Measurements from ENCODE around the gene GNAS-AS1. TPM values are rescaled to one million over a fixed set of nuclear protein-coding genes. Genes with fewer than 3 reads are reported as not detected.

GNAS-AS1 gene
- total and polyA plus RNA-seq, 10 of the 15 experiments (the other 5 are each of a cell fraction or from before 2014, with no cell fraction given) = 0.06 to 2.7 (median 1.2) TPM

- H3K27ac ChIP-seq (ENCODE audit: control insufficient read depth, insufficient read depth) = no peak overlapping the region
- no peak overlapping the region for H3K4me3 ChIP-seq
- ATAC-seq = no peak
- RAD21 ChIA-PET (ENCODE audit: unreplicated experiment) = no interaction called here
- no peak overlapping the region for H2AFZ ChIP-seq (ENCODE audit: control insufficient read depth, low read depth, low read length)
- H4K20me1 ChIP-seq (ENCODE audit: control insufficient read depth, insufficient read depth) = no peaks in the 10 kb centered on the region
- H3K36me3 ChIP-seq (ENCODE audit: control insufficient read depth in 2 of 2, insufficient read depth in 2 of 2, low read length in 1 of 2) = no peaks in the 10 kb centered on the region
- H3K4me2 ChIP-seq (ENCODE audit: control insufficient read depth, insufficient read depth) = no peak overlapping the region
- H3K79me2 ChIP-seq (ENCODE audit: control insufficient read depth, insufficient read depth, low read length) = no peaks in the 10 kb centered on the region
- H3K4me1 ChIP-seq (ENCODE audit: control insufficient read depth, insufficient read depth, low read length) = no peaks in the 10 kb centered on the region
- FAIRE-seq = no peak
- POLR2A ChIA-PET = no interaction called here
- H3K9ac ChIP-seq (ENCODE audit: control insufficient read depth, insufficient read depth, low read length) = no peak overlapping the region
- in situ Hi-C loops (cut with MboI) (no loop called here), intact Hi-C loops (cut with micrococcal nuclease; ENCODE audit: unreplicated experiment) (no loop called here)
- H3K27me3 ChIP-seq (replicated peaks in 1 of 2; ENCODE audit: control insufficient read depth in 2 of 2, insufficient read depth in 2 of 2, low read length in 1 of 2) = peaks cover 0 to 3% of the 10 kb centered on the region in 2 experiments; a peak in 2 of 4 replicates
- DNase-seq (ENCODE audit: low read depth, low spot score) = no peak
- no peaks in the 10 kb centered on the region for H3K9me3 ChIP-seq (replicated peaks; ENCODE audit: control insufficient read depth, insufficient read depth, low read length)
- 84% methylated on average over 11 of the region's 11 CpGs for WGBS (ENCODE audit: insufficient coverage, insufficient replicate concordance, low lambda C conversion rate, missing lambda C conversion rate)
- SMC1A ChIA-PET (ENCODE audit: uncharacterized antibody, unreplicated experiment) = no interaction called here
- no TSS peak for BruUV-seq (replicated peaks)
- TF ChIP-seq SMARCA5 (IDR thresholded peaks at IDR 0.05) (no peak), BMI1 (IDR thresholded peaks at IDR 0.05; ENCODE audit: borderline replicate concordance) (no peak), STAT3 (IDR thresholded peaks at IDR 0.05; ENCODE audit: low read depth, low read length) (no peak), KDM1A (IDR thresholded peaks at IDR 0.05; ENCODE audit: borderline replicate concordance) (no peak), RUNX3 (IDR thresholded peaks at IDR 0.05; ENCODE audit: low read length) (no peak), TAF1 (IDR thresholded peaks at IDR 0.05; ENCODE audit: borderline replicate concordance, low read depth, low read length) (no peak), ASH2L (IDR thresholded peaks at IDR 0.05; ENCODE audit: borderline replicate concordance, low read depth) (no peak), USF2 (IDR thresholded peaks at IDR 0.05; ENCODE audit: borderline replicate concordance, low read depth, low read length) (no peak)
- TF ChIP-seq, protein P1, sequence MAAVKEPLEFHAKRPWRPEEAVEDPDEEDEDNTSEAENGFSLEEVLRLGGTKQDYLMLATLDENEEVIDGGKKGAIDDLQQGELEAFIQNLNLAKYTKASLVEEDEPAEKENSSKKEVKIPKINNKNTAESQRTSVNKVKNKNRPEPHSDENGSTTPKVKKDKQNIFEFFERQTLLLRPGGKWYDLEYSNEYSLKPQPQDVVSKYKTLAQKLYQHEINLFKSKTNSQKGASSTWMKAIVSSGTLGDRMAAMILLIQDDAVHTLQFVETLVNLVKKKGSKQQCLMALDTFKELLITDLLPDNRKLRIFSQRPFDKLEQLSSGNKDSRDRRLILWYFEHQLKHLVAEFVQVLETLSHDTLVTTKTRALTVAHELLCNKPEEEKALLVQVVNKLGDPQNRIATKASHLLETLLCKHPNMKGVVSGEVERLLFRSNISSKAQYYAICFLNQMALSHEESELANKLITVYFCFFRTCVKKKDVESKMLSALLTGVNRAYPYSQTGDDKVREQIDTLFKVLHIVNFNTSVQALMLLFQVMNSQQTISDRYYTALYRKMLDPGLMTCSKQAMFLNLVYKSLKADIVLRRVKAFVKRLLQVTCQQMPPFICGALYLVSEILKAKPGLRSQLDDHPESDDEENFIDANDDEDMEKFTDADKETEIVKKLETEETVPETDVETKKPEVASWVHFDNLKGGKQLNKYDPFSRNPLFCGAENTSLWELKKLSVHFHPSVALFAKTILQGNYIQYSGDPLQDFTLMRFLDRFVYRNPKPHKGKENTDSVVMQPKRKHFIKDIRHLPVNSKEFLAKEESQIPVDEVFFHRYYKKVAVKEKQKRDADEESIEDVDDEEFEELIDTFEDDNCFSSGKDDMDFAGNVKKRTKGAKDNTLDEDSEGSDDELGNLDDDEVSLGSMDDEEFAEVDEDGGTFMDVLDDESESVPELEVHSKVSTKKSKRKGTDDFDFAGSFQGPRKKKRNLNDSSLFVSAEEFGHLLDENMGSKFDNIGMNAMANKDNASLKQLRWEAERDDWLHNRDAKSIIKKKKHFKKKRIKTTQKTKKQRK (IDR thresholded peaks at IDR 0.05; ENCODE audit: low read depth, low read length) = no peak
- CTCF ChIA-PET = no interaction called here
These were observed 48.6 kb downstream of the GNAS-AS1 start for GRCh38 chr20:58802061-58802460.
